ENCODE measurements around the gene PRDX6. TPM values are rescaled to one million over a fixed set of nuclear protein-coding genes. Genes with fewer than 3 reads are reported as not detected.
A peak's percentile ranks its signal among the peaks of the same experiment; 100 is the strongest.

The PRDX6 gene, protein sequence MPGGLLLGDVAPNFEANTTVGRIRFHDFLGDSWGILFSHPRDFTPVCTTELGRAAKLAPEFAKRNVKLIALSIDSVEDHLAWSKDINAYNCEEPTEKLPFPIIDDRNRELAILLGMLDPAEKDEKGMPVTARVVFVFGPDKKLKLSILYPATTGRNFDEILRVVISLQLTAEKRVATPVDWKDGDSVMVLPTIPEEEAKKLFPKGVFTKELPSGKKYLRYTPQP
- 100 to 1,000 TPM; 103 to 125 TPM for total RNA-seq

DNA sequence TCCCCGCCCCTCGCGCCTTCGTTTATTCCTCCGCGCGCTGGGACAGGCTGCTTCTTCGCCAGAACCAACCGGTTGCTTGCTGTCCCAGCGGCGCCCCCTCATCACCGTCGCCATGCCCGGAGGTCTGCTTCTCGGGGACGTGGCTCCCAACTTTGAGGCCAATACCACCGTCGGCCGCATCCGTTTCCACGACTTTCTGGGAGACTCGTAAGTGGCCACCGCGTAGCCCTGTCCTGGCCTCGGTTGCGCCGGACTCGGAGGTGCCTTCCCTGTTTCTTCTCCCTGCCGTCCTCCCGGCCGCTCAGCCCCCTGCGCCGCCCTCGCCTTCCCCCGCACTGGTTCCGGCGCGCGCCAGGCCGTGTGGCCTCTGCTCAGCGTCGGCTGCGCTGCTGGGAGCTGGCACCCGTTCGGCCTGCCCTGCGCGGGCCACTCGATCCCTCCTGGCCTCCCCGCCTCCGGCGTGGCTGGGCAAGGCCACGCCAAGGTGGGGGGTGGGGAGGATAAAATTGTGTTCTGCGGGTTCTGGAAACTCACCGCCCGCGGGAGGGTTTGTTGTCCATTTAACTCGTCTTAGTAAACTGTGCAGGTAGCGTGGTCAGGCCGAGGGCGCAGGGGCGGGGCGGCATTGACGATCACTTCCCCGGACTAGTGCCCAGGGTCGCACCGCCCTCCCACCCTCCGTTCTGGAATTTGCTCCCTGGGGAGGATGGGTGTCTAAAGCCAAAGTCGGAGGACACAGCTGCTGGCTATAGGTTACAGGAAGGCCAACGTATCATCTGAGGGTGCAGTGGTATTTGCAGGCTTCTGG is at the start of gene PRDX6:
PRDX6 (plus strand) TSS at position 50 of the 808 bp plus-strand sequence; CDS start at position 113, 63 bp downstream.
- H3K27me3 Mint-ChIP-seq: no peaks in the 10 kb centered on the region
- DNase-seq (no peak), ATAC-seq (peak; percentile 70)
- peaks cover 28% of the 10 kb centered on the region for H3K36me3 Mint-ChIP-seq (ENCODE audit: low read depth)
- H3K4me3 Mint-ChIP-seq: peak within 1 kb of the TSS; percentile 89
- H3K27ac Mint-ChIP-seq: peak within 1 kb of the TSS; percentile 91
- intact Hi-C loops (cut with DNase I, micrococcal nuclease): loop anchor here (1.0 to 5.0 kb wide), 16 partner anchors 23 to 1715 kb away; partner anchors contain the start of genes CENPL (in 2 of the 2), DARS2 (in 2 of the 2), ZBTB37 (in 2 of the 2) and CACYBP (in 1 of the 2)
- peaks cover 65% of the 10 kb centered on the region for H3K4me1 Mint-ChIP-seq
- ChIA-PET CTCF (interaction anchor here (0.6 to 4.7 kb wide), 4 partner anchors 48 to 1267 kb away, joined by 3 to 47 read pairs (median 6); partner anchors contain the start of genes CENPL and DARS2), POLR2A (interaction anchor here (1.0 to 2.0 kb wide), 5 partner anchors 48 to 945 kb away, joined by 3 to 9 read pairs (median 3); partner anchors contain the start of gene ZBTB37)
- no peaks in the 10 kb centered on the region for H3K9me3 Mint-ChIP-seq (ENCODE audit: low read depth)

GRCh38 chr1:173429471-173430402 is 47.4 kb upstream of the PRDX6 start:
- ChIA-PET POLR2A (interaction anchor here (0.8 to 1.3 kb wide), 4 partner anchors 49 to 394 kb away, joined by 3 to 6 read pairs (median 3); partner anchors contain the start of genes CENPL, DARS2 and KLHL20), CTCF (interaction anchor here (0.6 to 4.2 kb wide), 47 partner anchors 9 to 833 kb away, joined by 3 to 47 read pairs (median 4); partner anchors contain the start of genes CENPL, KLHL20 and PRDX6)
- H3K9me3 Mint-ChIP-seq (ENCODE audit: low read depth): no peaks in the 10 kb centered on the region
- no peaks in the 10 kb centered on the region for H3K36me3 Mint-ChIP-seq (ENCODE audit: low read depth)
- H3K4me3 Mint-ChIP-seq: peak overlapping the region; percentile 52
- DNase-seq: peak; percentile 86
- peak; percentile 87 for ATAC-seq
- H3K27ac Mint-ChIP-seq: peak overlapping the region; percentile 79
- H3K4me1 Mint-ChIP-seq: peaks cover 25% of the 10 kb centered on the region
- no peaks in the 10 kb centered on the region for H3K27me3 Mint-ChIP-seq
- intact Hi-C loops (cut with DNase I, micrococcal nuclease): loop anchor here (2.0 to 10.0 kb wide), 6 partner anchors 78 to 1313 kb away; partner anchors contain the start of gene KLHL20 (in 1 of the 2)

DNA sequence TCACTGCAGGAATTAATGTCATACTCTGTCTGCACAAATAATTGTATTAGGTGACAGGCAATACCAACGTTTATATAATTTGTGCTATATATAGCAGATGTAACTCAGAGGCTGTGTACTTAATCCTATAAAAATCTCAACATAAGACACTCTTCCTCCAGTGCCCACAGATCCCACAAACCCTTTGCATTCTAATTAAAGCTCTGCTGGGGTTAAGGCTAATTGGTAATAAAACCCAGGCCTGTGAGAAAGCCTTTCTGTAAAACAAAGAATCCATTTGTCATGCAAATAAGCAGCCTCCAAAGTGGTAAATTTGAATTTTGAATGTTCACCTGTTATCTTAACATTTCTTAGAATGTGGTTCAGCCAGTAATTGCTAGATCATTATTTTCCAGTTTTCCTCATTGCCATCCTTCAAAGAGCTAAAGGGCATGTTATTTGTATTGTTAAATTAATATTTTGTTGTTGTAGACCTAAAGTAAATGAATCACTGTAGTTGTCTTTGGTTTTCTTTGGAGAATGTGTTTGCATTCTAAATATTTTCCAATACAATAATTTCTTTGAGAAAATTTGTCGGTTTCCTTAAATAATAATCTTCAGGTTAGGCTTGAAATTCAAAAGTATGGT is 46.3 kb upstream of the PRDX6 start:
- CTCF ChIA-PET: interaction anchor here (0.6 to 4.2 kb wide), 27 partner anchors 9 to 787 kb away, joined by 3 to 47 read pairs (median 4); partner anchors contain the start of genes CENPL, PRDX6 and SLC9C2
- no peak for DNase-seq
- ATAC-seq: no peak
- intact Hi-C loops (cut with DNase I, micrococcal nuclease): loop anchor here (1.0 to 10.0 kb wide), 11 partner anchors 46 to 1312 kb away; partner anchors contain the start of genes CENPL (in 2 of the 2), DARS2 (in 2 of the 2), KLHL20 (in 1 of the 2) and PRDX6 (in 1 of the 2)
- no peak overlapping the region for H3K4me3 Mint-ChIP-seq
- H3K4me1 Mint-ChIP-seq: peaks cover 25% of the 10 kb centered on the region
- no peak overlapping the region for H3K27ac Mint-ChIP-seq
- no peaks in the 10 kb centered on the region for H3K27me3 Mint-ChIP-seq
- H3K36me3 Mint-ChIP-seq (ENCODE audit: low read depth): no peaks in the 10 kb centered on the region
- no peaks in the 10 kb centered on the region for H3K9me3 Mint-ChIP-seq (ENCODE audit: low read depth)
- POLR2A ChIA-PET: interaction anchor here (1.2 kb wide), 1 partner anchor 284 kb away, joined by 3 read pairs; the partner anchor contains the start of gene KLHL20

GRCh38 chr1:173431304-173432045 is 45.7 kb upstream of the PRDX6 start:
- Mint-ChIP-seq H3K4me1 (peaks cover 25% of the 10 kb centered on the region), H3K27ac (peak overlapping the region; percentile 4), H3K9me3 (ENCODE audit: low read depth) (no peaks in the 10 kb centered on the region), H3K4me3 (no peak overlapping the region), H3K27me3 (no peaks in the 10 kb centered on the region), H3K36me3 (ENCODE audit: low read depth) (no peaks in the 10 kb centered on the region)
- ChIA-PET CTCF (interaction anchor here (0.6 to 4.2 kb wide), 23 partner anchors 8 to 786 kb away, joined by 3 to 47 read pairs (median 3); partner anchors contain the start of genes CENPL, KLHL20, PRDX6 and SLC9C2), POLR2A (no interaction called here)
- DNase-seq (peak; percentile 94), ATAC-seq (peak; percentile 71)
- intact Hi-C loops (cut with DNase I, micrococcal nuclease): loop anchor here (1.0 to 10.0 kb wide), 11 partner anchors 45 to 1311 kb away; partner anchors contain the start of genes CENPL (in 2 of the 2), DARS2 (in 2 of the 2), KLHL20 (in 1 of the 2) and PRDX6 (in 1 of the 2)

GRCh38 chr1:173432331-173432730 is 44.8 kb upstream of the PRDX6 start:
- Mint-ChIP-seq H3K4me3 (no peak overlapping the region), H3K36me3 (ENCODE audit: low read depth) (no peaks in the 10 kb centered on the region), H3K27ac (no peak overlapping the region), H3K27me3 (no peaks in the 10 kb centered on the region), H3K9me3 (ENCODE audit: low read depth) (no peaks in the 10 kb centered on the region), H3K4me1 (peaks cover 25% of the 10 kb centered on the region)
- CTCF ChIA-PET: interaction anchor here (0.8 to 3.3 kb wide), 2 partner anchors 74 to 282 kb away, joined by 3 to 20 read pairs; partner anchors contain the start of gene KLHL20
- DNase-seq: no peak
- no peak for ATAC-seq
- intact Hi-C loops (cut with DNase I, micrococcal nuclease): loop anchor here (5.0 to 10.0 kb wide), 5 partner anchors 75 to 1310 kb away; no protein-coding TSS in a partner anchor
- POLR2A ChIA-PET: no interaction called here

DNA sequence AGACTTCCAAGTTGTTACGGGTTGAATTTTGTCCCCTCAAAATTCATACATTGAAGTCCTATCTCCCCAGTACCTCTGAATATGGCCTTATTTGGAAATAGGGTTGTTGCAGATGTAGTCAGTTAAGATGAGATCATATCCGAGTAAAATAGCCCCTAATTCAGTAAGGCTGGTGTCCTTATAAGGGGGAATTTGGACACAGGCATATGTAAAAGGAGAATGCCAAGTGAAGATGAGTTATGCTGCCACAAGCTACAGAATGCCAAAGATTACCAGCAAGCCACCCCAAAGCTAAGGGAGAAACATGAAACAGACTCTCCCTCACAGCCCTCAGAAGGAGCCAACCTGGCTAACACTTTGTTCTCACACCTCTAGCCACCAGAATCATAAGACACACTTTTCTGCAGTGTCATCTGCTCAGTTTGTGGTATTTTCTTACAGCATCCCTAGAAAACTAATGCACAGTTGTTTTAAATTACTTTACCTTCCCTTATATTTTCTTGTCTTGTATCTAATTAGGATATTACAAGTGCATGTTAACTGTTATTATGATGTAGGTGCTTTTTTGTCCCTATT is 43.3 kb upstream of the PRDX6 start:
- DNase-seq (no peak), ATAC-seq (no peak)
- CTCF ChIA-PET: interaction anchor here (0.7 to 1.0 kb wide), 2 partner anchors 14 to 98 kb away, joined by 3 read pairs; no protein-coding TSS in a partner anchor
- no peak overlapping the region for H3K27ac Mint-ChIP-seq
- intact Hi-C loops (cut with DNase I, micrococcal nuclease): loop anchor here (5.0 to 10.0 kb wide), 5 partner anchors 73 to 1308 kb away; no protein-coding TSS in a partner anchor
- H3K4me3 Mint-ChIP-seq: no peak overlapping the region
- POLR2A ChIA-PET: no interaction called here
- H3K27me3 Mint-ChIP-seq: no peaks in the 10 kb centered on the region
- H3K4me1 Mint-ChIP-seq: peaks cover 25% of the 10 kb centered on the region
- H3K36me3 Mint-ChIP-seq (ENCODE audit: low read depth): no peaks in the 10 kb centered on the region
- no peaks in the 10 kb centered on the region for H3K9me3 Mint-ChIP-seq (ENCODE audit: low read depth)

DNA sequence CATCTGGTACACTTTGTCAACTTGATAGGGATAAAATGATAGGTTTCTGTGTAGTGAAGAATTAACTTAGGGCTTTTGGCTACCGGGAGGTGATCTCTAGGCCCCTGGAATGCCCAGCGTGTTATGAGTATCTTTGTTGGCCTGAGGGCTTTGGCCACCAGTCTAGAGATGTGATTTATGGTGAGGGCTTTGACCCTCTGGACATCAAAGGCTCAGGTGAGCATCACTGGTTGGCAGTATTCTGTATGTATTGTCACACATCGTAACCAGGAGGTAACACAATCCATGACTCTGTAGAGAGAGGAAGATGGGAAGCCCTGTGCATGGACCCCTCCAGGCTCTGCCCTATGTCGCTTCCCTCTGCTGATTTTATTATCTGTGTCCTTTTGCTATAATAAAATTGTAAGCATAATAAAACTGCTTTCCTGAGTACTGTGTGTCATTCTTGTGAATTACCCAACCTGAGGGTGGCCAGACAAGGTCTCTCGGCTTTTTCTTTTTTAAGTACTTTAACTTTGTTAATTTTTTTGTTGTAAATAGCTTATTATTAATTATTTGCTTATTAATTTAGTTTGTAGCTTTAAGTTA is 40.2 kb upstream of the PRDX6 start:
- Mint-ChIP-seq H3K4me1 (peaks cover 2% of the 10 kb centered on the region), H3K36me3 (ENCODE audit: low read depth) (peaks cover 3% of the 10 kb centered on the region), H3K4me3 (no peak overlapping the region), H3K9me3 (ENCODE audit: low read depth) (no peaks in the 10 kb centered on the region), H3K27ac (no peak overlapping the region), H3K27me3 (no peaks in the 10 kb centered on the region)
- DNase-seq: no peak
- intact Hi-C loops (cut with DNase I, micrococcal nuclease): loop anchor here in 1 of 2 experiments (10.0 kb wide), 1 partner anchor 778 kb away; no protein-coding TSS in a partner anchor
- ATAC-seq: no peak
- CTCF ChIA-PET: no interaction called here
- POLR2A ChIA-PET: no interaction called here

- Mint-ChIP-seq H3K9me3 (ENCODE audit: low read depth) (no peaks in the 10 kb centered on the region), H3K27ac (no peak overlapping the region), H3K27me3 (no peaks in the 10 kb centered on the region), H3K4me1 (peaks cover 3% of the 10 kb centered on the region), H3K36me3 (ENCODE audit: low read depth) (peaks cover 7% of the 10 kb centered on the region), H3K4me3 (no peak overlapping the region)
- ChIA-PET CTCF (interaction anchor here (0.7 to 3.6 kb wide), 4 partner anchors 9 to 40 kb away, joined by 3 to 19 read pairs (median 4); no protein-coding TSS in a partner anchor), POLR2A (no interaction called here)
- ATAC-seq: no peak
- intact Hi-C loops (cut with DNase I, micrococcal nuclease): loop anchor here in 1 of 2 experiments (10.0 kb wide), 1 partner anchor 776 kb away; no protein-coding TSS in a partner anchor
- no peak for DNase-seq
Observed at GRCh38 chr1:173438675-173439074, 38.5 kb upstream of the PRDX6 start.

- ChIA-PET POLR2A (no interaction called here), CTCF (interaction anchor here (3.6 kb wide), 1 partner anchor 10 kb away, joined by 19 read pairs; no protein-coding TSS in a partner anchor)
- peak; percentile 33 for ATAC-seq
- peaks cover 19% of the 10 kb centered on the region for H3K4me1 Mint-ChIP-seq
- intact Hi-C loops (cut with DNase I, micrococcal nuclease): no loop called here
- peaks cover 7% of the 10 kb centered on the region for H3K36me3 Mint-ChIP-seq (ENCODE audit: low read depth)
- no peaks in the 10 kb centered on the region for H3K9me3 Mint-ChIP-seq (ENCODE audit: low read depth)
- H3K4me3 Mint-ChIP-seq: no peak overlapping the region
- H3K27me3 Mint-ChIP-seq: no peaks in the 10 kb centered on the region
- no peak for DNase-seq
- no peak overlapping the region for H3K27ac Mint-ChIP-seq
Observed at GRCh38 chr1:173440430-173440829, 36.7 kb upstream of the PRDX6 start.

All from activated CD4-positive, alpha-beta T cell treated with anti-CD3 and anti-CD28 coated beads for 36 hours (primary cell).